HCT116 (cell line): Measurements from ENCODE around the gene HOXD10. TPM values are rescaled to one million over a fixed set of nuclear protein-coding genes. Genes with fewer than 3 reads are reported as not detected.

Source experiments
- ATAC-seq: fragments of 200-7000 bp; cut with Tn5 transposase; 2 replicates; pipeline ENCODE4 v1.9.1; 2020; ENCODE audit warnings: mild to moderate bottlenecking, moderate library complexity
- BruUV-seq: library from RNA; stranded (reverse); fragments of 400-500 nt; replicated peaks from 2 replicates; lab custom pipeline; 2021; lab: Mats Ljungman, UMichigan
- CTCF ChIA-PET: fragments of 300-600 bp; sonication (Branson Sonifier 250); formaldehyde crosslinking; loops from one replicate; lab custom pipeline; 2021; ENCODE audit warnings: antibody characterized with exemption; lab: Charles Lee
- POLR2A ChIA-PET: fragments of 300-600, 350-600 bp; sonication (Branson Sonifier 250); formaldehyde crosslinking; loops from one replicate; lab custom pipeline; 2021; ENCODE audit warnings: antibody characterized with exemption; lab: Charles Lee
- RAD21 ChIA-PET, 2 experiments: fragments of 300-600 bp; sonication (Branson Sonifier 250); formaldehyde crosslinking; loops; one replicate each; lab custom pipeline; 2023; ENCODE audit warnings: low total read pairs in 2 of 2; ENCODE audit not compliant: uncharacterized antibody in 2 of 2, unreplicated experiment in 2 of 2, low non-redundant PET in 1 of 2; lab: Charles Lee
- DNase-seq: peaks from one replicate; pipeline ENCODE4 v3.0.0-alpha.2; 2010; ENCODE audit warnings: low read depth, low spot score
- H2AFZ ChIP-seq: fragments of 200-600 bp; shearing (Covaris generic), sonication (generic); 2 replicates; pipeline ENCODE4 v1.6.1; 2017; ENCODE audit warnings: low read depth, mixed run types, mixed read lengths, antibody characterized with exemption, low read length; ENCODE audit not compliant: poor library complexity, severe bottlenecking
- H3K27ac ChIP-seq: 2 replicates; pipeline ENCODE4 v1.5.1; 2012; ENCODE audit warnings: low read depth, low read length
- H3K27me3 ChIP-seq: fragments of 200-600 bp; sonication (generic); 2 replicates; pipeline ENCODE4 v1.6.1; 2016; ENCODE audit warnings: mixed run types, low read length, mixed read lengths; ENCODE audit not compliant: insufficient read depth
- H3K36me3 ChIP-seq, 2 experiments: fragments of 200-500 bp in 1 of 2; fragments of 200-600 bp in 1 of 2; sonication (Bioruptor generic) in 1 of 2; sonication (generic) in 1 of 2; 2 replicates each; pipeline versions ENCODE4 v1.5.1 to v1.6.1; 2014 to 2016; ENCODE audit warnings: low read length in 2 of 2, inconsistent platforms in 1 of 2, mixed read lengths in 1 of 2, mixed run types in 1 of 2; ENCODE audit not compliant: insufficient read depth in 2 of 2, control insufficient read depth in 1 of 2
- H3K4me1 ChIP-seq, 2 experiments: fragments of 200-600 bp in 1 of 2; sonication (generic) in 1 of 2; 2 replicates each; pipeline versions ENCODE4 v1.5.1 to v1.6.1; 2012 to 2017; ENCODE audit warnings: low read length in 2 of 2, inconsistent platforms in 1 of 2, mild to moderate bottlenecking in 1 of 2, mixed read lengths in 1 of 2, mixed run types in 1 of 2, moderate library complexity in 1 of 2; ENCODE audit not compliant: insufficient read depth in 2 of 2, control insufficient read depth in 1 of 2
- H3K4me2 ChIP-seq: fragments of 200-600 bp; sonication (generic); 2 replicates; pipeline ENCODE4 v1.6.1; 2017; ENCODE audit warnings: mixed run types, low read length, mixed read lengths
- H3K4me3 ChIP-seq, 2 experiments: fragments of 200-600 bp in 1 of 2; sonication (generic) in 1 of 2; replicated peaks in 1 of 2; 2 replicates each; pipeline ENCODE4 v1.5.1; 2011 to 2016; ENCODE audit warnings: low read length in 2 of 2, control low read depth in 1 of 2, low read depth in 1 of 2, mild to moderate bottlenecking in 1 of 2, mixed read lengths in 1 of 2, mixed run types in 1 of 2
- H3K79me2 ChIP-seq: fragments of 200-600 bp; sonication (generic); 2 replicates; pipeline ENCODE4 v1.6.1; 2017; ENCODE audit warnings: mild to moderate bottlenecking, mixed run types, low read length, moderate library complexity, mixed read lengths; ENCODE audit not compliant: insufficient read depth
- H3K9ac ChIP-seq: fragments of 200-600 bp; sonication (generic); 2 replicates; pipeline ENCODE4 v1.6.1; 2016; ENCODE audit warnings: low read length, mixed read lengths
- H3K9me2 ChIP-seq: fragments of 200-600 bp; sonication (generic), shearing (Covaris generic); 2 replicates; pipeline ENCODE4 v1.6.1; 2017; ENCODE audit warnings: mixed run types, mild to moderate bottlenecking, moderate library complexity; ENCODE audit not compliant: insufficient read depth
- H3K9me3 ChIP-seq, 2 experiments: fragments of 200-500 bp in 1 of 2; fragments of 200-600 bp in 1 of 2; sonication (Bioruptor generic) in 1 of 2; sonication (generic) in 1 of 2; 2 replicates each; pipeline ENCODE4 v1.6.1; 2014 to 2017; ENCODE audit warnings: low read length in 2 of 2, mixed read lengths in 2 of 2, inconsistent platforms in 1 of 2, low read depth in 1 of 2, mild to moderate bottlenecking in 1 of 2, mixed run types in 1 of 2, moderate library complexity in 1 of 2; ENCODE audit not compliant: control insufficient read depth in 1 of 2, insufficient read depth in 1 of 2
- H4K20me1 ChIP-seq: fragments of 200-600 bp; sonication (generic), shearing (Covaris generic); 2 replicates; pipeline ENCODE4 v1.6.1; 2017; ENCODE audit warnings: mixed run types, mild to moderate bottlenecking, moderate library complexity; ENCODE audit not compliant: insufficient read depth
- ATF3 ChIP-seq: IDR thresholded peaks from 2 replicates; pipeline ENCODE4 v1.6.1; 2012
- CEBPB ChIP-seq: IDR thresholded peaks from 2 replicates; pipeline ENCODE4 v1.6.1; 2012; ENCODE audit warnings: low read depth
- CTCF ChIP-seq, 3 experiments: fragments of 200-600 bp in 1 of 3; sonication (generic) in 1 of 3; IDR thresholded peaks in 2 of 3; conservative IDR thresholded peaks in 1 of 3; 2 replicates each; pipeline ENCODE4 v1.5.1; 2012 to 2017; ENCODE audit warnings: low read depth in 2 of 3, low read length in 2 of 3, antibody characterized with exemption in 1 of 3, borderline replicate concordance in 1 of 3, control low read depth in 1 of 3, mild to moderate bottlenecking in 1 of 3, mixed read lengths in 1 of 3, mixed run types in 1 of 3, moderate library complexity in 1 of 3; ENCODE audit not compliant: insufficient read depth in 1 of 3
- ELF1 ChIP-seq: IDR thresholded peaks from 2 replicates; pipeline ENCODE4 v1.6.1; 2012; ENCODE audit warnings: low read depth, borderline replicate concordance
- EZH2 ChIP-seq: fragments of 200-600 bp; sonication (generic); IDR thresholded peaks from 2 replicates; pipeline ENCODE4 v1.6.1; 2017; ENCODE audit warnings: antibody characterized with exemption, mixed run types
- EZH2phosphoT487 ChIP-seq: fragments of 200-600 bp; IDR thresholded peaks from 2 replicates; pipeline ENCODE4 v1.6.1; 2018; ENCODE audit warnings: antibody characterized with exemption, borderline replicate concordance
- FOSL1 ChIP-seq: IDR thresholded peaks from 2 replicates; pipeline ENCODE4 v1.6.1; 2012; ENCODE audit warnings: low read depth
- JUND ChIP-seq: IDR thresholded peaks from 2 replicates; pipeline ENCODE4 v1.6.1; 2012
- POLR2A ChIP-seq: IDR thresholded peaks from 2 replicates; pipeline ENCODE4 v1.7.0; 2011; ENCODE audit warnings: borderline replicate concordance; ENCODE audit not compliant: insufficient read depth, insufficient read length; ENCODE audit errors: extremely low read depth
- POLR2AphosphoS5 ChIP-seq: IDR thresholded peaks from 2 replicates; pipeline ENCODE4 v1.6.1; 2011; ENCODE audit warnings: mild to moderate bottlenecking, low read depth, low read length, moderate library complexity
- RAD21 ChIP-seq: IDR thresholded peaks from 2 replicates; pipeline ENCODE4 v1.6.1; 2012; ENCODE audit warnings: low read depth, mild to moderate bottlenecking
- REST ChIP-seq: IDR thresholded peaks from 2 replicates; pipeline ENCODE4 v1.6.1; 2012; ENCODE audit warnings: low read depth
- SIN3A ChIP-seq: IDR thresholded peaks from 2 replicates; pipeline ENCODE4 v1.6.1; 2012; ENCODE audit warnings: low read depth
- SP1 ChIP-seq: IDR thresholded peaks from 2 replicates; pipeline ENCODE4 v1.6.1; 2012; ENCODE audit warnings: low read depth
- SRF ChIP-seq: IDR thresholded peaks from 2 replicates; pipeline ENCODE4 v1.6.1; 2012; ENCODE audit warnings: low read depth
- ZBTB33 ChIP-seq: IDR thresholded peaks from 2 replicates; pipeline ENCODE4 v1.6.1; 2011; ENCODE audit warnings: mild to moderate bottlenecking, low read length, moderate library complexity; ENCODE audit not compliant: insufficient replicate concordance; ENCODE audit errors: extremely low read depth
- ZFX ChIP-seq: fragments of 450-650 bp; IDR thresholded peaks from 2 replicates; pipeline ENCODE4 v1.6.1; 2017
- ZNF274 ChIP-seq: fragments of 200-500 bp; sonication (Bioruptor generic); IDR thresholded peaks from 2 replicates; pipeline ENCODE4 v1.6.1; 2014; ENCODE audit warnings: mild to moderate bottlenecking, low read depth, low read length, inconsistent platforms
- intact Hi-C: fragments of 100-400 bp; cut with micrococcal nuclease; formaldehyde crosslinking; loops from 2 replicates; pipeline ENCODE4 v1.10.0; 2022
- total RNA-seq: library from RNA; stranded (reverse); gene quantifications from one replicate; pipeline ENCODE4 v1.2.1, GENCODE V29; 2021; ENCODE audit not compliant: unreplicated experiment

HOXD10 gene
- total RNA-seq, 1 experiment from 2014 or later: not detected

GRCh38 chr2:176139661-176140512 is 23.3 kb downstream of the HOXD10 start:
- ATAC-seq (no peak), DNase-seq (no peak)
- TF ChIP-seq SIN3A: no peak
- no peak for TF ChIP-seq POLR2AphosphoS5
- no peak for TF ChIP-seq EZH2
- no peak for TF ChIP-seq EZH2phosphoT487
- no peak for TF ChIP-seq REST
- TF ChIP-seq ZBTB33: no peak
- TF ChIP-seq RAD21: no peak
- no peak for TF ChIP-seq JUND
- TF ChIP-seq ZNF274: no peak
- no peak for TF ChIP-seq FOSL1
- no peak for TF ChIP-seq ZFX
- TF ChIP-seq SRF: no peak
- TF ChIP-seq POLR2A: no peak
- TF ChIP-seq CTCF (IDR thresholded peaks at IDR 0.05 in 2 of 3, conservative IDR thresholded peaks at IDR 0.05 in 1 of 3; ENCODE audit: borderline replicate concordance in 1 of 3, insufficient read depth in 1 of 3, low read depth in 2 of 3, low read length in 2 of 3): no peak
- TF ChIP-seq CEBPB: no peak
- TF ChIP-seq SP1: no peak
- no peak for TF ChIP-seq ELF1
- TF ChIP-seq ATF3: no peak
- intact Hi-C loops: loop anchor here (1.0 kb wide), 3 partner anchors 315 to 498 kb away; no protein-coding TSS in a partner anchor
- ChIA-PET RAD21 (interaction anchor here (0.6 to 2.2 kb wide), 10 partner anchors 307 to 1106 kb away, joined by 3 to 16 read pairs (median 6); no protein-coding TSS in a partner anchor), CTCF (interaction anchor here (0.6 to 6.5 kb wide), 19 partner anchors 9 to 1025 kb away, joined by 3 to 109 read pairs (median 6); partner anchors contain the start of gene HOXD8), POLR2A (interaction anchor here (1.1 kb wide), 1 partner anchor 415 kb away, joined by 4 read pairs; no protein-coding TSS in a partner anchor)
- H3K27ac ChIP-seq: no peak overlapping the region
- peak overlapping the region; percentile 66 for H2AFZ ChIP-seq
- peak overlapping the region; percentile 78 for H3K4me2 ChIP-seq
- no peaks in the 10 kb centered on the region for H4K20me1 ChIP-seq
- no TSS peak for BruUV-seq
- H3K27me3 ChIP-seq: no peaks in the 10 kb centered on the region
- H3K9me2 ChIP-seq: no peaks in the 10 kb centered on the region
- peaks cover 5 to 22% of the 10 kb centered on the region in 2 experiments; a peak in 3 of 4 replicates for H3K4me1 ChIP-seq
- H3K9ac ChIP-seq: 0 out of 2 replicates have a peak overlapping the region, but pooled peaks have one; percentile 23
- no peaks in the 10 kb centered on the region for H3K36me3 ChIP-seq
- peak overlapping the region; percentile 25 to 40; a peak in 3 of 4 replicates for H3K4me3 ChIP-seq
- H3K79me2 ChIP-seq: no peaks in the 10 kb centered on the region
- H3K9me3 ChIP-seq: no peaks in the 10 kb centered on the region
